Measurements from ENCODE around the gene MBLAC1.

Gene MBLAC1

DNA sequence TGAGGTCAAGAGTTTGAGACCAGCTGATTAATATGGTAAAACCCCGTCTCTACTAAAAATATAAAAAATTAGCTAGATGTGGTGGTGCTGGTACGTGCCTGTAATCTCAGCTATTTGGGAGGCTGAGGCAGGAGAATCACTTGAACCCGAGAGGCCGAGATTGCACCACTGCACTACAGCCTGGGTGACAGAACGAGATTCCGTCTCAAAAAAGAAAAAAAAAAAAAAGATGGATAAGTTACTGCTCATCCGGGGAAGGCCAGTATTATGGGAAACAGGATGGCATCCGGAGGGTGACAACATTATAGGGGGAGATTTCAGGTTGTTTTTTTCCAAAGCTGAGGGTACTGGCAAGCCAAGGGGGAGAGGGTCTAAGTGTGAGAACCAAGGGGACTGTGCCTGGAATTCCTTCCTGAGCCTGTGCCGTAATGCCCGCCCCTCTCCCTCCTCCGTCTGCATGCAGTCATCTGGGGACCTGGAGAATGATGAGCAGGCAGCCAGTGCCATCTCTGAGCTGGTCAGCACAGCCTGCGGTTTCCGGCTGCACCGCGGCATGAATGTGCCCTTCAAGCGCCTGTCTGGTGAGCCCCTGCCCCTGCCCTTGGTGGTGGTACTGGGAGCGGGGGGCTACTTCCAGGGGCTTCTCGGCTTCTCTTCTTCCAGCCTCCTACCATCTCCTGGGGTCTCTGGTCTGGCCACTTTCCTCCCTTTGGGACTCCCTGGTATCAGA lies 26.3 kb downstream of the MBLAC1 start:
- in situ Hi-C loops (cut with MboI; ENCODE audit: low sequenced_read_pairs, unreplicated experiment), result no loop called here
- no peak for DNase-seq (ENCODE audit: low spot score)
- TF ChIP-seq, protein P1, sequence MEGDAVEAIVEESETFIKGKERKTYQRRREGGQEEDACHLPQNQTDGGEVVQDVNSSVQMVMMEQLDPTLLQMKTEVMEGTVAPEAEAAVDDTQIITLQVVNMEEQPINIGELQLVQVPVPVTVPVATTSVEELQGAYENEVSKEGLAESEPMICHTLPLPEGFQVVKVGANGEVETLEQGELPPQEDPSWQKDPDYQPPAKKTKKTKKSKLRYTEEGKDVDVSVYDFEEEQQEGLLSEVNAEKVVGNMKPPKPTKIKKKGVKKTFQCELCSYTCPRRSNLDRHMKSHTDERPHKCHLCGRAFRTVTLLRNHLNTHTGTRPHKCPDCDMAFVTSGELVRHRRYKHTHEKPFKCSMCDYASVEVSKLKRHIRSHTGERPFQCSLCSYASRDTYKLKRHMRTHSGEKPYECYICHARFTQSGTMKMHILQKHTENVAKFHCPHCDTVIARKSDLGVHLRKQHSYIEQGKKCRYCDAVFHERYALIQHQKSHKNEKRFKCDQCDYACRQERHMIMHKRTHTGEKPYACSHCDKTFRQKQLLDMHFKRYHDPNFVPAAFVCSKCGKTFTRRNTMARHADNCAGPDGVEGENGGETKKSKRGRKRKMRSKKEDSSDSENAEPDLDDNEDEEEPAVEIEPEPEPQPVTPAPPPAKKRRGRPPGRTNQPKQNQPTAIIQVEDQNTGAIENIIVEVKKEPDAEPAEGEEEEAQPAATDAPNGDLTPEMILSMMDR (IDR thresholded peaks at IDR 0.05; ENCODE audit: borderline replicate concordance, control extremely low read depth, extremely low read depth, insufficient read depth, missing control alignments), result no peak

DNA sequence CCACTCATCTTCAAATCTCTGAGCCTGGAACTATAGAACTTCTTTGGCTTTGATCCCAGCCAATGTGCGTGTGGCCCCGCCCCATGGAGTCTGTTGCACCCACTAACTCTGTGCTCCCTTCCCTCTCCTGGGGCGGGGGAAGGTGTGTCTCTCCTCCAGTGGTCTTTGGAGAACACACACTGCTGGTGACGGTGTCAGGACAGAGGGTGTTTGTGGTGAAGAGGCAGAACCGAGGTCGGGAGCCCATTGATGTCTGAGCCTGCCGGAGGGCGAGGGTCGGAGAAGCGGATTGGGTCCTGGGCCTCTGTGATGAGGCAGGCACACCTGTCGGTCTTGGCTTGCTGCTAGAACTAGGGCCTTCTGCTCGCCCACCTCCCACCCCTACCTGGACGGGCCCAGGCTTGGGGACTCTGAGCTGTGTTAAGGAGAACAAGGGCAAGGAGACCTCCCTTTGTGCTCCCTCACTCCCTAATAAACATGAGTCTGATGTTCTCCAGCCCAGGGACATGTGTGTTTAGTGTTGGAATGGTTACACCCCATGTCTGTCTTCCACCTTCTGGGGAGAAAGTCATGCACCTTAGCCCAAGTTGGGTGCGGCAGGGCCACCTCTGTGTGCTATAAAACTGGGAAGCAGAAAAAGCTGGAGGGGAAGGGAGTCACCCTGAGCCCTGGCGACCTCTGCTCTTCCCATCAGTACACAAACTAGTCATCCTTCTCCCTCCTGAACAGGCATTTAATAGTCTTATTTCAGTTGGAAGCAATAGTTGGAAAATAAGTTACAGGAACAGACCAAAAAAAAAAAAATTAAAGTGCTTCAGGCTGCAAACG lies 27.2 kb downstream of the MBLAC1 start:
- TF ChIP-seq, protein P1 (IDR thresholded peaks at IDR 0.05; ENCODE audit: borderline replicate concordance, control extremely low read depth, extremely low read depth, insufficient read depth, missing control alignments), result no peak
- in situ Hi-C loops (cut with MboI; ENCODE audit: low sequenced_read_pairs, unreplicated experiment), result no loop called here
- peak; percentile 10 for DNase-seq (ENCODE audit: low spot score)

DNA sequence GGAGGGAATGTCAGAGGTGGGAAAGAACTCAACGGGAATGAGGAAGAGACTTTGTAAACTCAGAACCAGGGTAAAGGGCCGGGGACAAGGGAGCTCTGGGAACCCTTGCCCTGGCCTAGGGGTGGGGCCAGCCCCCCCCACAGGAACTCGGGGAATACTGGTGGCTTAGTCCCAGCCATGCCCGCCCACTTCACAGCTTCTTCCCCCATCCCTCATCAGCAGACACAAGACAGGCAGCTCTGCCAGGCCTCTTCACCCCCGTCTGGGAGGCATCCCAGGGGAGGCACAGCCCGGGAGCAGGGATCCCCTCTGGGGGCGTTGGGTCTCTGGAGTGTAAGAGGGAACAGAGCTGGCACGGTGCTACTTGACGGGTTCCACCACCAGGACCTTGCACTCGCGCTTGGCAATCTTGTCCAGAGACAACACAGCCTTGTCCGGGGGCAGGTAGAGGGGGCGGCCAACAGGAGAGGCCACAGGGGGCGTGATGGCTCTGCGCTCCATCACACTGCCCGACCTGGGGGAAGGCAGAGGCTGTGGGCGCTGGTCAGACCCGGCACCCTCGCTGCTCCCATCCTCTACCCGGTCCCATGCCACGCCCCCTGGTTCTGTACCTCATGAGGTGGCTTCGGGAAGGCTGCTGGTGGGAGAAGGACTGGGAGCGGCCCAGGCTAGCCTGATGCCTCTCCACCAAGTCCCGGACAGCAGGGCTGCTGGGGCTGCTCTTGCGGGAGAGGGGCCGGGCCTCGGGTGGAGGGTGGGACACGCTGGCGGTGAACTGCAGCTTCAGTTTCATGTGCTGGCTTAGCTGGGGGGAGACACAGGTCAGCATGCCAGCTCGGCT lies 28.1 kb downstream of the MBLAC1 start:
- DNase-seq (ENCODE audit: low spot score), result peak; percentile 17
- in situ Hi-C loops (cut with MboI; ENCODE audit: low sequenced_read_pairs, unreplicated experiment), result no loop called here
- TF ChIP-seq, protein P1 (IDR thresholded peaks at IDR 0.05; ENCODE audit: borderline replicate concordance, control extremely low read depth, extremely low read depth, insufficient read depth, missing control alignments), result no peak

DNA sequence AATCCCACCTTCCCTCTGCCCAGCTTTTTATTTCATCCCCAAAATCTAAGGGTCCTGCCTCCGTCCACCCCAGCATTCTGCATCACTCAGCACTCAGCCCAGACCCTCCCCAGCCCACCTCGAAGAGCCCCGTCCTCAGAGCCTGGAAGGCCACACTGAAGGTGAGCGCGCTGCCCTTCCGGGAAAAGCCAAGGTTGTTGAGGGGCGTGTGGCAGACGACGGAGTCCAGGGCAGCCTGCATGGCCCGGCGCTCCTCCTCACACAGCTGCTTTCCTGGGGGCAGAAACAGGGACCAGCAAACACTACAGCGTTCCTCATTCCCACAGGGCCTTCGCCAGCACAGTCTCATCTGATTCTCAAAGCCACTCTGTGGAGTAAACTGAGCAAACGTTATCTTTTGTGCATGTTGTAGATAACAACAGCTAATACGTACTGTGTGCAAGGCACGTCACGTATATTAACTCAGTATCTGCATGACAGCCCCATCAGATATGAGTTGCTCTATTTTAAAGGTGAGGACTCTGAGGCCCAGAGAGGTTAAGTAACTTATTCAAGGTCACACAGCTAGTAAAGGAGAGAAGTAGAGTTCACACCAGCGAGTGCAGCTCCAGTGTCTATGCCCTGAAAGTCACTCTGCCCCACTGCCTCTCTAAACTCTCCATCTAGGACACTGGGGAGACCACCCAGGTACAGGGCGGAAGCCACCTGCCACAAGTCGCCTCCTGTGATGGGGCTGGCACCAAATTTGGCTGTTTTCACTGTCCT lies 29.0 kb downstream of the MBLAC1 start:
- DNase-seq (ENCODE audit: low spot score), result peak; percentile 17
- in situ Hi-C loops (cut with MboI; ENCODE audit: low sequenced_read_pairs, unreplicated experiment), result no loop called here
- TF ChIP-seq, protein P1 (IDR thresholded peaks at IDR 0.05; ENCODE audit: borderline replicate concordance, control extremely low read depth, extremely low read depth, insufficient read depth, missing control alignments), result no peak

DNA sequence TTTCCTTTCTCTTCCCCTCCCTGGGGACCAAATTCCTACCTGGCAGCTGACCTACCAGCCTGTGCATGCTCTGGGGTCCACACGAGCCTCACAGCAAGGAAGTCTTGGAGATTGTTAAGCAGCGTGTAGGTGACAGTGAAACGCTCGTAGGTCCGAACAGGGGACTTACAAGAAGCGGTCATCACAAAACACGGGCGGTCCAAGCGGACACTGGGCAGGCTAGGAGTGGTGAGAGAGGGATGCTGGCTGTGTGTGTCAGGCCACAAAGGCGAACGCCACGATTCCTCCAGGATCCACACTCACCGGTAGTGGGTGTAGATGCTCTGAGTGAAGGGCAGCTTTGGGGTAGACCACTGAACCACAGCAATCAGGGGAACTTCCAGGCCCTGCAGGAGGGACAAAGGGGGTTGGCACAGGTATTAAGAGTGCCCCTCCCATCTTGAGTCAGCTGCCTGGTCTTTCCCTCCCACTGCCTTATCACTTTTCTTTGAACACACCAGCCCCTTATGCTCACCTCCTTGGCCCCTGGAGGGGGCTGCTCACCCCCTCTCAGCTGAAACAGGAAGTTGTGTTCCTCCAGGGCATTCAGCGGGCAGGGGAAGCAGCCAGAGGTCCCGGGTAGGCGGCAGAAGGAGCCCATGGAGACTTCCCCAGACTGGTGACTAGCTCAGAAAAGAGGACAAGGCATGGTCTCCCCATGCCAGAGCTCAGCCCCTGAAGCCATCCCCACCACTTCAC lies 29.7 kb downstream of the MBLAC1 start:
- peak; percentile 47 for DNase-seq (ENCODE audit: low spot score)
- in situ Hi-C loops (cut with MboI; ENCODE audit: low sequenced_read_pairs, unreplicated experiment), result no loop called here
- TF ChIP-seq, protein P1 (IDR thresholded peaks at IDR 0.05; ENCODE audit: borderline replicate concordance, control extremely low read depth, extremely low read depth, insufficient read depth, missing control alignments), result no peak

Data from GM13976 (cell line).